Activated naive CD4-positive, alpha-beta T cell (primary cell): ENCODE results near the gene SPINK9.

Experiments used
- DNase-seq, 4 experiments: peaks; one replicate each; lab custom pipeline; 2025; lab: John Stamatoyannopoulos, UW

The SPINK9 gene

GRCh38 chr5:148368299-148368698 lies 32.9 kb downstream of the SPINK9 start:
- no peak for DNase-seq

- DNase-seq: no peak
Observed at GRCh38 chr5:148372166-148372725, 36.9 kb downstream of the SPINK9 start.

GRCh38 chr5:148372893-148373292 lies 37.5 kb downstream of the SPINK9 start:
- DNase-seq: no peak

GRCh38 chr5:148374690-148375360 lies 39.5 kb downstream of the SPINK9 start:
- no peak for DNase-seq

GRCh38 chr5:148376198-148376597 lies 40.8 kb downstream of the SPINK9 start:
- no peak for DNase-seq

- no peak for DNase-seq
Observed at GRCh38 chr5:148378670-148379069, 43.3 kb downstream of the SPINK9 start.

GRCh38 chr5:148379340-148379739 lies 44.0 kb downstream of the SPINK9 start:
- DNase-seq: no peak

- DNase-seq: no peak
Observed at GRCh38 chr5:148381906-148382305, 46.5 kb downstream of the SPINK9 start.

GRCh38 chr5:148382961-148383360 lies 47.6 kb downstream of the SPINK9 start:
- no peak for DNase-seq

- peak; percentile 88 to 95 (median 94) for DNase-seq
Observed at GRCh38 chr5:148383564-148384379, 48.4 kb downstream of the SPINK9 start, which contains the start of gene FBXO38. FBXO38 (plus strand) TSS chr5:148383958; CDS start chr5:148394777, 10,819 bp downstream.

GRCh38 chr5:148384380-148384737 lies 49.0 kb downstream of the SPINK9 start:
- DNase-seq: peak in 1 of 4 experiments; percentile 19

- no peak for DNase-seq
Observed at GRCh38 chr5:148385094-148385493, 49.7 kb downstream of the SPINK9 start.

GRCh38 chr5:148386041-148386440 lies 50.7 kb downstream of the SPINK9 start:
- no peak for DNase-seq

- no peak for DNase-seq
Observed at GRCh38 chr5:148387325-148387724, 52.0 kb downstream of the SPINK9 start.

GRCh38 chr5:148388696-148389095 lies 53.3 kb downstream of the SPINK9 start:
- DNase-seq: no peak
